ENCODE results near the gene PLCH1. TPM values are rescaled to one million over a fixed set of nuclear protein-coding genes. Genes with fewer than 3 reads are reported as not detected.

PLCH1 gene
- total and polyA plus RNA-seq, 2 of the 13 experiments (the other 11 are each of a cell fraction or from before 2014, with no cell fraction given) = 2.0 to 3.0 TPM

DNA sequence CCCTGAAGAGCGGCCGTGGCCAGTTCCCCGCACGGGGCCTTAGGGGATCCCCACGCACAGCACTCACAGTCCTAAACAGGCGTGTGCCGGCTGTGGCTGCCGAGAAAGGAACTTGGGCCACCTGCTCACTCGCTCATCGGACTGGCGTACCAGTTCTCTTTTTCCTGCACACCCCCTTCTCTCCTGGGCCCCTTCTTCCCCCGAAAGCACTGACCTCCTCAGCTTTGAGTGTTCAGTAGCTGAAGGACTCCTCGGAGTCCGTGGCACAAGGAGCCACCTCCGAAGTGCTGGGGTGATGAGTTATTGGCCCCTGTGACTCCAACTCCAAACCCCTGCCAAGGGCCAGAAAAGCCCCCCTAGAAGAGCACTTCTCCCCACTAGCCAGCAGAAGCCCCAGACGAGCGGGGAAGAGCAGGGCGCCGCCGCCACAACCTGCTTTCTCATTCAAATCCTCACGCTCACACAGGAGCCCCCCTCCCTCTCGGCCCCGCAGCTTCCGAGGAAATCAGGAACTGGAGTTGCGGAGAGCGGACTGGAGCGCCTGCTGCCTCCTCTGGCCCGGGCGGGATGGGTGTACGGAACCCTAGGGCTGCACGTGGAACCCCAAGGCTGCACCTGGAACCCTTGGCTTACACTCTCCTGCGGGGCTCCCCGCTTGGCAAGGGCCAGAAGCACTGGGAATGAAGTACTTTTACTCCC is at the start of gene PLCH1 (continued):
- peak; percentile 76 for TF ChIP-seq ZMYM4 (CRISPR knock-in tag; IDR thresholded peaks at IDR 0.05)
- TF ChIP-seq NONO (IDR thresholded peaks at IDR 0.05) = no peak
- peak; percentile 81 for TF ChIP-seq NONO (CRISPR knock-in tag; conservative IDR thresholded peaks at IDR 0.05)
- TF ChIP-seq KDM3A (CRISPR knock-in tag; IDR thresholded peaks at IDR 0.05; ENCODE audit: low read depth) = peak; percentile 40; the same call in 1 of the 2 replicates
- TF ChIP-seq, protein P1, sequence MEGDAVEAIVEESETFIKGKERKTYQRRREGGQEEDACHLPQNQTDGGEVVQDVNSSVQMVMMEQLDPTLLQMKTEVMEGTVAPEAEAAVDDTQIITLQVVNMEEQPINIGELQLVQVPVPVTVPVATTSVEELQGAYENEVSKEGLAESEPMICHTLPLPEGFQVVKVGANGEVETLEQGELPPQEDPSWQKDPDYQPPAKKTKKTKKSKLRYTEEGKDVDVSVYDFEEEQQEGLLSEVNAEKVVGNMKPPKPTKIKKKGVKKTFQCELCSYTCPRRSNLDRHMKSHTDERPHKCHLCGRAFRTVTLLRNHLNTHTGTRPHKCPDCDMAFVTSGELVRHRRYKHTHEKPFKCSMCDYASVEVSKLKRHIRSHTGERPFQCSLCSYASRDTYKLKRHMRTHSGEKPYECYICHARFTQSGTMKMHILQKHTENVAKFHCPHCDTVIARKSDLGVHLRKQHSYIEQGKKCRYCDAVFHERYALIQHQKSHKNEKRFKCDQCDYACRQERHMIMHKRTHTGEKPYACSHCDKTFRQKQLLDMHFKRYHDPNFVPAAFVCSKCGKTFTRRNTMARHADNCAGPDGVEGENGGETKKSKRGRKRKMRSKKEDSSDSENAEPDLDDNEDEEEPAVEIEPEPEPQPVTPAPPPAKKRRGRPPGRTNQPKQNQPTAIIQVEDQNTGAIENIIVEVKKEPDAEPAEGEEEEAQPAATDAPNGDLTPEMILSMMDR (CRISPR knock-in tag; IDR thresholded peaks at IDR 0.05) = peak; percentile 27; the same call in 1 of the 2 replicates
- peak; percentile 21 for TF ChIP-seq ASH2L (IDR thresholded peaks at IDR 0.05; ENCODE audit: insufficient read length, low read depth, low read length)
- TF ChIP-seq, protein P2, sequence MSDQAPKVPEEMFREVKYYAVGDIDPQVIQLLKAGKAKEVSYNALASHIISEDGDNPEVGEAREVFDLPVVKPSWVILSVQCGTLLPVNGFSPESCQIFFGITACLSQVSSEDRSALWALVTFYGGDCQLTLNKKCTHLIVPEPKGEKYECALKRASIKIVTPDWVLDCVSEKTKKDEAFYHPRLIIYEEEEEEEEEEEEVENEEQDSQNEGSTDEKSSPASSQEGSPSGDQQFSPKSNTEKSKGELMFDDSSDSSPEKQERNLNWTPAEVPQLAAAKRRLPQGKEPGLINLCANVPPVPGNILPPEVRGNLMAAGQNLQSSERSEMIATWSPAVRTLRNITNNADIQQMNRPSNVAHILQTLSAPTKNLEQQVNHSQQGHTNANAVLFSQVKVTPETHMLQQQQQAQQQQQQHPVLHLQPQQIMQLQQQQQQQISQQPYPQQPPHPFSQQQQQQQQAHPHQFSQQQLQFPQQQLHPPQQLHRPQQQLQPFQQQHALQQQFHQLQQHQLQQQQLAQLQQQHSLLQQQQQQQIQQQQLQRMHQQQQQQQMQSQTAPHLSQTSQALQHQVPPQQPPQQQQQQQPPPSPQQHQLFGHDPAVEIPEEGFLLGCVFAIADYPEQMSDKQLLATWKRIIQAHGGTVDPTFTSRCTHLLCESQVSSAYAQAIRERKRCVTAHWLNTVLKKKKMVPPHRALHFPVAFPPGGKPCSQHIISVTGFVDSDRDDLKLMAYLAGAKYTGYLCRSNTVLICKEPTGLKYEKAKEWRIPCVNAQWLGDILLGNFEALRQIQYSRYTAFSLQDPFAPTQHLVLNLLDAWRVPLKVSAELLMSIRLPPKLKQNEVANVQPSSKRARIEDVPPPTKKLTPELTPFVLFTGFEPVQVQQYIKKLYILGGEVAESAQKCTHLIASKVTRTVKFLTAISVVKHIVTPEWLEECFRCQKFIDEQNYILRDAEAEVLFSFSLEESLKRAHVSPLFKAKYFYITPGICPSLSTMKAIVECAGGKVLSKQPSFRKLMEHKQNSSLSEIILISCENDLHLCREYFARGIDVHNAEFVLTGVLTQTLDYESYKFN (CRISPR knock-in tag; conservative IDR thresholded peaks at IDR 0.05) = 0 out of 2 replicates have a peak, but pooled peaks have one; percentile 16
- TF ChIP-seq ZBTB42 (CRISPR knock-in tag; IDR thresholded peaks at IDR 0.05) = 0 out of 2 replicates have a peak, but pooled peaks have one; percentile 37
- TF ChIP-seq KDM2A (CRISPR knock-in tag; IDR thresholded peaks at IDR 0.05; ENCODE audit: borderline replicate concordance, low read depth) = peak; percentile 79; the same call in 1 of the 2 replicates
- TF ChIP-seq REPIN1 (CRISPR knock-in tag; IDR thresholded peaks at IDR 0.05; ENCODE audit: borderline replicate concordance, low read depth) = peak; percentile 76; the same call in 1 of the 2 replicates
- 0 out of 2 replicates have a peak, but pooled peaks have one; percentile 32 for TF ChIP-seq ZNF557 (CRISPR knock-in tag; IDR thresholded peaks at IDR 0.05)
- no peak for TF ChIP-seq NCOA2 (CRISPR knock-in tag; IDR thresholded peaks at IDR 0.05)
- TF ChIP-seq, protein P3, sequence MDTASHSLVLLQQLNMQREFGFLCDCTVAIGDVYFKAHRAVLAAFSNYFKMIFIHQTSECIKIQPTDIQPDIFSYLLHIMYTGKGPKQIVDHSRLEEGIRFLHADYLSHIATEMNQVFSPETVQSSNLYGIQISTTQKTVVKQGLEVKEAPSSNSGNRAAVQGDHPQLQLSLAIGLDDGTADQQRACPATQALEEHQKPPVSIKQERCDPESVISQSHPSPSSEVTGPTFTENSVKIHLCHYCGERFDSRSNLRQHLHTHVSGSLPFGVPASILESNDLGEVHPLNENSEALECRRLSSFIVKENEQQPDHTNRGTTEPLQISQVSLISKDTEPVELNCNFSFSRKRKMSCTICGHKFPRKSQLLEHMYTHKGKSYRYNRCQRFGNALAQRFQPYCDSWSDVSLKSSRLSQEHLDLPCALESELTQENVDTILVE (CRISPR knock-in tag; IDR thresholded peaks at IDR 0.05) = no peak
- TF ChIP-seq HES4 (CRISPR knock-in tag; IDR thresholded peaks at IDR 0.05; ENCODE audit: borderline replicate concordance) = no peak; the same call in 1 of the 2 replicates
- peak; percentile 55 for TF ChIP-seq ETV5 (CRISPR knock-in tag; IDR thresholded peaks at IDR 0.05; ENCODE audit: borderline replicate concordance)
- peak; percentile 50 for TF ChIP-seq ZNF501 (CRISPR knock-in tag; IDR thresholded peaks at IDR 0.05)
- TF ChIP-seq SOX13 (IDR thresholded peaks at IDR 0.05) = no peak
- peak in 1 of 2 experiments; percentile 68; a peak in 2 of 4 replicates for TF ChIP-seq SOX13 (CRISPR knock-in tag; conservative IDR thresholded peaks at IDR 0.05 in 1 of 2, IDR thresholded peaks at IDR 0.05 in 1 of 2)
- no peak for TF ChIP-seq ZNF12 (CRISPR knock-in tag; IDR thresholded peaks at IDR 0.05)
- TF ChIP-seq ZNF660 (CRISPR knock-in tag; IDR thresholded peaks at IDR 0.05; ENCODE audit: borderline replicate concordance, low read depth) = no peak
- TF ChIP-seq, protein P4, sequence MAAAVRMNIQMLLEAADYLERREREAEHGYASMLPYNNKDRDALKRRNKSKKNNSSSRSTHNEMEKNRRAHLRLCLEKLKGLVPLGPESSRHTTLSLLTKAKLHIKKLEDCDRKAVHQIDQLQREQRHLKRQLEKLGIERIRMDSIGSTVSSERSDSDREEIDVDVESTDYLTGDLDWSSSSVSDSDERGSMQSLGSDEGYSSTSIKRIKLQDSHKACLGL (CRISPR knock-in tag; IDR thresholded peaks at IDR 0.05) = 0 out of 2 replicates have a peak, but pooled peaks have one; percentile 32

Data from HepG2 (cell line).